ENCODE measurements around the gene GATA5.

The GATA5 gene

DNA sequence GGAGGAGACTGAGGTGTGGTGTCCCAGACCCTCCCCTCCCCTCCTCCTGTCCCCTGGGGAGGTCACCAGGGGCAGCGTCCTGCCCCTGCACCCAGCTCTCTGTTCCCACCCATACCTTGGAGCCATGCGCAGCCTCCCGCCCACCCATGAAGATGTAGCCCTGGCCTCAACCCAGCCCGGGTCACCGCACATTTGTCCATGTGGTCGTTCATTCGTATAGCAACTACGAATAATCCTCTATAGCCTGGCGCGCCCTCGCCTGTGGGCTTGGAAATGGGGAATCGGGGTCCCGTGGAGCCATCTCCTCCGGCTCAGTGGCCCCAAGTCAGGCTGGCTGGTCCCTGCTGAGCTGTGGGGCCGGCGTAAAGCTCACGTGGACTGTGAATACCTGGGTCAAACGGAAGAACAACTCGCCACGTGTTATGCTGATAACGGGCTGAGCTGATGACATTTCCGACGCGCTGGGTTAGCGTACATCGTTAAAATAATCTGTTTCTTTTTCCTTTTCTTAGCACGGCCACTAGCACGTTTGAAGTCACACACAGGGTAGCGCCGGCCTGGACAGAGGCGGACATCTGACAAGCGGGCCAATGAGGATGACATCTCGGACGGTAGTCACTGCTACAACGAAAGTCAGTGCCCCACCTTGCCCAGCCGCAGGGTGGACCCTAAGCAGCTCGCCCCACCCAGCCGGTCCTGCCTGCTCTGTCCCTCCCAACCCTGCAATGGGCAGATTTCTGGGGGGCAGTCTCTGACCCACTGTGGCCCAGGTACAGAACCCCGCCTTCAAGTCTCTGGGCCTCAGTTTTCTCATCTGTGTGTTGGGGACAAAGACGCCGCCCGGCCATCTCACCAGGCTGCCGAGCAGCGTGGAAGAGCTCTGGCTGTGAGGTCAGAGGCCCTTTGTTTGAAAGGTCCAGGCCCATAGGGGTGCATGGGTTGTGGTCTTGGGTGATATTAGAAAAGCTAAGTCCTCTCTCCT is 28.6 kb downstream of the GATA5 start:
- H3K9ac ChIP-seq (ENCODE audit: low read length): no peak overlapping the region
- no peaks in the 10 kb centered on the region for H3K9me3 ChIP-seq (ENCODE audit: low read length)
- no peaks in the 10 kb centered on the region for H3K36me3 ChIP-seq (ENCODE audit: insufficient read depth, low read length)
- H3K27me3 ChIP-seq (ENCODE audit: control insufficient read depth in 1 of 2, insufficient read depth in 2 of 2, low read length in 2 of 2): peaks cover 0 to 13% of the 10 kb centered on the region in 2 donors
- no peaks in the 10 kb centered on the region for H3K4me1 ChIP-seq (ENCODE audit: insufficient read depth, low read length)
- H3K4me3 ChIP-seq (ENCODE audit: low read depth in 1 of 2, low read length in 2 of 2): no peak overlapping the region
- H3K27ac ChIP-seq (ENCODE audit: low read depth, low read length): no peak overlapping the region

GRCh38 chr20:62446481-62446880 is 29.3 kb downstream of the GATA5 start:
- Histone ChIP-seq H3K27me3 (ENCODE audit: control insufficient read depth in 1 of 2, insufficient read depth in 2 of 2, low read length in 2 of 2) (peaks cover 0 to 13% of the 10 kb centered on the region in 2 donors), H3K4me3 (ENCODE audit: low read depth in 1 of 2, low read length in 2 of 2) (no peak overlapping the region), H3K36me3 (ENCODE audit: insufficient read depth, low read length) (no peaks in the 10 kb centered on the region), H3K27ac (ENCODE audit: low read depth, low read length) (no peak overlapping the region), H3K9ac (ENCODE audit: low read length) (no peak overlapping the region), H3K9me3 (ENCODE audit: low read length) (no peaks in the 10 kb centered on the region), H3K4me1 (ENCODE audit: insufficient read depth, low read length) (no peaks in the 10 kb centered on the region)

GRCh38 chr20:62445553-62446340 is 30.0 kb downstream of the GATA5 start:
- H3K27me3 ChIP-seq (ENCODE audit: control insufficient read depth in 1 of 2, insufficient read depth in 2 of 2, low read length in 2 of 2): peaks cover 0 to 8% of the 10 kb centered on the region in 2 donors

DNA sequence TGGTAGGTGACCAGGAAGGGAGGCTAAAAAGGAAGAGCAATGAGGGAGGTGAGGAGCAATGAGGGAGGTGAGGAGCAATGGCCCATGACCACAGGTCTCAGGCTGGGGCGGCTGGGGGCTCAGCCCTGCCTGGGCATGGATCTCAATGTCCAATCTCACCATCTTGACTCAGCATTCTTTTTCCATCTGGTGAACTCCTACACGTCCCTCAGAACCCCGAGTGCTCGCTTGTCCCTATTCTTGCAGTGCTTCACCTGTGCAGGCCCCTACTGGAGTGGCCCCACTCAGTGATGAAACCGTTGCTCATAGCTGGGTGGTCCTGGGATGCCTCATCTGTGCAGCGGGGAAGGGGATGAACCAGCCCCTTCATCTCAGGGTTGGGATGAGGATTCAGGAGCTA is 31.5 kb downstream of the GATA5 start:
- H3K4me1 ChIP-seq (ENCODE audit: insufficient read depth, low read length): no peaks in the 10 kb centered on the region
- H3K9ac ChIP-seq (ENCODE audit: low read length): no peak overlapping the region
- peaks cover 0 to 8% of the 10 kb centered on the region in 2 donors for H3K27me3 ChIP-seq (ENCODE audit: control insufficient read depth in 1 of 2, insufficient read depth in 2 of 2, low read length in 2 of 2)
- no peak overlapping the region for H3K27ac ChIP-seq (ENCODE audit: low read depth, low read length)
- no peaks in the 10 kb centered on the region for H3K36me3 ChIP-seq (ENCODE audit: insufficient read depth, low read length)
- H3K9me3 ChIP-seq (ENCODE audit: low read length): no peaks in the 10 kb centered on the region
- H3K4me3 ChIP-seq (ENCODE audit: low read depth in 1 of 2, low read length in 2 of 2): no peak overlapping the region

More at GRCh38 chr20:62445553-62446340, 30.0 kb downstream of the GATA5 start:
- H3K27ac ChIP-seq (ENCODE audit: low read depth, low read length): no peak overlapping the region
- no peaks in the 10 kb centered on the region for H3K36me3 ChIP-seq (ENCODE audit: insufficient read depth, low read length)
- no peak overlapping the region for H3K9ac ChIP-seq (ENCODE audit: low read length)
- H3K4me3 ChIP-seq (ENCODE audit: low read depth in 1 of 2, low read length in 2 of 2): no peak overlapping the region
- H3K9me3 ChIP-seq (ENCODE audit: low read length): no peaks in the 10 kb centered on the region
- no peaks in the 10 kb centered on the region for H3K4me1 ChIP-seq (ENCODE audit: insufficient read depth, low read length)

DNA sequence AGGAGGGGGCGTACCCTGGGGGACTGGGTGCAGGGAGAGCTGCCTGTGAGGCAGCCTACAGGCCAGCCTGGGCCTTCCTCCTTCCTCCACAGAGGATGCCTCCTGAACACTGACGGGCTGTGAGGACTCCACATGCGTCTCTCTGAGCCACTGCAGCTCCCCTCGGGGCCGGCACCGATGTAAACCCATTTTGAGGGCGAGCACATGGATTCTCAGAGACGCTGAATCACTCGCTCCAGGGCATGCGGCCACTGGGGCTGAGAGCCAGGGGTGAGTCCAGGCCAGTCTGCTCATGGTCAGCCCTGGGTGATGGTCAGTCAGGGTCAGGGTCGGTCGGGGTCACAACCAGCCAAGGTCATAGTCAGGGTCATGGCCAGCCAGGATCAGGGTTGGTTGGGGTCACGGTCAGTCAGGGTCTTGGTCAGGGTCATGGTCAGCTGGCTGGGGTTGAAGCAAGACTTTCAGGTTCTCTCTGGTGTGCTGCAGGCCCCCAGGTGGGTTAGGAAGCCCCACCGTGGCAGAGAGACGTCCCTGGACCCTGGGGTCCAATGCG is 33.7 kb downstream of the GATA5 start:
- H3K4me3 ChIP-seq (ENCODE audit: low read depth in 1 of 2, low read length in 2 of 2): no peak overlapping the region
- H3K4me1 ChIP-seq (ENCODE audit: insufficient read depth, low read length): peaks cover 10% of the 10 kb centered on the region
- H3K27me3 ChIP-seq (ENCODE audit: control insufficient read depth in 1 of 2, insufficient read depth in 2 of 2, low read length in 2 of 2): peaks cover 0 to 8% of the 10 kb centered on the region in 2 donors
- H3K27ac ChIP-seq (ENCODE audit: low read depth, low read length): no peak overlapping the region
- no peaks in the 10 kb centered on the region for H3K9me3 ChIP-seq (ENCODE audit: low read length)
- H3K9ac ChIP-seq (ENCODE audit: low read length): no peak overlapping the region
- no peaks in the 10 kb centered on the region for H3K36me3 ChIP-seq (ENCODE audit: insufficient read depth, low read length)

GRCh38 chr20:62439218-62439617 is 36.6 kb downstream of the GATA5 start:
- no peaks in the 10 kb centered on the region for H3K36me3 ChIP-seq (ENCODE audit: insufficient read depth, low read length)
- no peak overlapping the region for H3K27ac ChIP-seq (ENCODE audit: low read depth, low read length)
- H3K4me1 ChIP-seq (ENCODE audit: insufficient read depth, low read length): peaks cover 12% of the 10 kb centered on the region
- H3K4me3 ChIP-seq (ENCODE audit: low read depth in 1 of 2, low read length in 2 of 2): no peak overlapping the region
- no peak overlapping the region for H3K9ac ChIP-seq (ENCODE audit: low read length)
- H3K9me3 ChIP-seq (ENCODE audit: low read length): no peaks in the 10 kb centered on the region
- H3K27me3 ChIP-seq (ENCODE audit: control insufficient read depth in 1 of 2, insufficient read depth in 2 of 2, low read length in 2 of 2): no peaks in the 10 kb centered on the region

GRCh38 chr20:62437927-62438326 is 37.9 kb downstream of the GATA5 start:
- Histone ChIP-seq H3K27me3 (ENCODE audit: control insufficient read depth in 1 of 2, insufficient read depth in 2 of 2, low read length in 2 of 2) (no peaks in the 10 kb centered on the region), H3K4me3 (ENCODE audit: low read depth in 1 of 2, low read length in 2 of 2) (no peak overlapping the region), H3K4me1 (ENCODE audit: insufficient read depth, low read length) (peaks cover 19% of the 10 kb centered on the region), H3K9ac (ENCODE audit: low read length) (no peak overlapping the region), H3K27ac (ENCODE audit: low read depth, low read length) (peak overlapping the region; percentile 58), H3K9me3 (ENCODE audit: low read length) (no peaks in the 10 kb centered on the region), H3K36me3 (ENCODE audit: insufficient read depth, low read length) (no peaks in the 10 kb centered on the region)

GRCh38 chr20:62437496-62437895 is 38.3 kb downstream of the GATA5 start:
- H3K9ac ChIP-seq (ENCODE audit: low read length): no peak overlapping the region
- no peaks in the 10 kb centered on the region for H3K27me3 ChIP-seq (ENCODE audit: control insufficient read depth in 1 of 2, insufficient read depth in 2 of 2, low read length in 2 of 2)
- H3K36me3 ChIP-seq (ENCODE audit: insufficient read depth, low read length): no peaks in the 10 kb centered on the region
- H3K4me1 ChIP-seq (ENCODE audit: insufficient read depth, low read length): peaks cover 19% of the 10 kb centered on the region
- no peaks in the 10 kb centered on the region for H3K9me3 ChIP-seq (ENCODE audit: low read length)
- H3K4me3 ChIP-seq (ENCODE audit: low read depth in 1 of 2, low read length in 2 of 2): no peak overlapping the region
- H3K27ac ChIP-seq (ENCODE audit: low read depth, low read length): peak overlapping the region; percentile 58

DNA sequence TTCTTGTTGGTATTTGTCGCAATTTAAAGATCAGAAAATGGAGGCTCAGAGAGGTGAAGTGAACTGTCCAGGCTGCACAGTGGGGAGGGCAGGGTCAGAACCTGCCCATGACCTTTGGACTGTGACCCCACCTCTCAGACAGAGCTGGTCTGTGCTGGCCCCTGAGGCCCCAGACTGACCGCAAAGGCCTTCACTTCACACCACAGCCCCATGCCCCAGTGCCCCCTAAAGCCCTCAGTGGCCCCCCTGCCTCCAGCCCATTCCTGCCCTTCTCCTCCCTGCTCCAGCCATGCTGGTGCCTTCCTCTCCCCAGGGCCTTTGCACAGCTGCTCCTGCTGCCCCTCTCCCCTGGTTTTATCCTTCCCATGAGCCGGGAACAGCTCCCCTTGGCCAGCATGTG is 39.1 kb downstream of the GATA5 start:
- no peaks in the 10 kb centered on the region for H3K36me3 ChIP-seq (ENCODE audit: insufficient read depth, low read length)

DNA sequence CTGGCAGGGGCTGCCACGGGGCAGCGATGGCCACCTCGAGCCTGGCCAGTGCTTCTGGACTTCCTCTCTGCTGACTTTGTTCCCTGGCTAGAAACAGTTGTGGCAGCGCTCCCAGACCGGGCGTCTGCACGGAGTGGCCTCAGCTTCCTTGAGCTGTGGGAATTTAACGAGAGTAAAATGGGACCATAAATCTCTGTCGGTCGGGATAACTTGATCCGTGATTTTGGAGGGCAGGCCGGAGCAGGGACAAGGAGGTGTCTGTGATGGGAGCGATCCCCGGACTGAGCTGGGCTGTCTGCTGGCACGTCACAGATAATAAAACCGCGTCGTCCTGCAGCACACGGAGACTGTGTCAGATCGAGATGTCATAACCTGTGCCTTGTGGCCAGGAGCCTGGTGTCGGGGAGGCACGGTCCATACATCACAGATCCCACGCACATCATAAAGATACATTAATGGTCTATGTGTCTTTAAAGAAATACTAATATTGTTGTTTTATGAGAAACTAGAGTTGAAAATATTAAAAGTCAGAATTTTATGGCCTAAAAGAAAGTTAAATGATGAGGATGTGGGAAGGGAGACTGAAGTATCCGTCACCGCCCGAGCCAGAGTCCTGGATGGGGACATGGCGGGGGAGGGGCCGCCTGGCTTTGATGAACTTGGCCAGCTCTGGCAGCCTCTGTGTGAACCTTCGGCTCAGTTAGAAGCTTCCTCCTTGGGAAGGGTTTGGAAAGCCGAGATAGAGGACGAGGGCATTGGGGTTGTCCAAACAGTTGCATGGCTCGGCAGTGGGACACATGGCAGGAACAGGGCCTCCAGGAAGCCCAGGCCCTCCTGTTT is 41.9 kb downstream of the GATA5 start:
- no peaks in the 10 kb centered on the region for H3K9me3 ChIP-seq (ENCODE audit: low read length)
- no peak overlapping the region for H3K9ac ChIP-seq (ENCODE audit: low read length)
- H3K27ac ChIP-seq (ENCODE audit: low read depth, low read length): no peak overlapping the region
- H3K4me1 ChIP-seq (ENCODE audit: insufficient read depth, low read length): peaks cover 19% of the 10 kb centered on the region
- H3K27me3 ChIP-seq (ENCODE audit: control insufficient read depth in 1 of 2, insufficient read depth in 2 of 2, low read length in 2 of 2): no peaks in the 10 kb centered on the region
- no peaks in the 10 kb centered on the region for H3K36me3 ChIP-seq (ENCODE audit: insufficient read depth, low read length)
- no peak overlapping the region for H3K4me3 ChIP-seq (ENCODE audit: low read depth in 1 of 2, low read length in 2 of 2)

More for the DNA sequence above, 39.1 kb downstream of the GATA5 start:
- peaks cover 19% of the 10 kb centered on the region for H3K4me1 ChIP-seq (ENCODE audit: insufficient read depth, low read length)
- H3K9ac ChIP-seq (ENCODE audit: low read length): no peak overlapping the region
- no peak overlapping the region for H3K4me3 ChIP-seq (ENCODE audit: low read depth in 1 of 2, low read length in 2 of 2)
- H3K9me3 ChIP-seq (ENCODE audit: low read length): no peaks in the 10 kb centered on the region
- H3K27ac ChIP-seq (ENCODE audit: low read depth, low read length): no peak overlapping the region
- no peaks in the 10 kb centered on the region for H3K27me3 ChIP-seq (ENCODE audit: control insufficient read depth in 1 of 2, insufficient read depth in 2 of 2, low read length in 2 of 2)
